SK-N-SH (cell line): ENCODE data around the gene IWS1. TPM values are rescaled to one million over a fixed set of nuclear protein-coding genes. Genes with fewer than 3 reads are reported as not detected.

Experiments
- CTCF ChIA-PET: fragments of 300-600, 350-600 bp; formaldehyde crosslinking; extraction: SDS; loops from one replicate; lab custom pipeline; 2021; lab: Yijun Ruan, JAX
- POLR2A ChIA-PET: fragments of 350-600 bp; sonication (Branson Sonifier 250); formaldehyde crosslinking; extraction: SDS; loops from one replicate; lab custom pipeline; 2020; ENCODE audit warnings: antibody characterized with exemption, inconsistent platforms; lab: Yijun Ruan, JAX
- DNase-seq: peaks from one replicate; pipeline ENCODE4 v3.0.0; 2012
- H2AFZ ChIP-seq: fragments of 200-600 bp; sonication (generic); 2 replicates; pipeline ENCODE4 v1.8.1; 2016; ENCODE audit warnings: antibody characterized with exemption, mild to moderate bottlenecking, low read depth
- H3F3A ChIP-seq: fragments of 200-600 bp; sonication (generic); replicated peaks from 2 replicates; pipeline ENCODE3; 2016; ENCODE audit warnings: antibody characterized with exemption, mild to moderate bottlenecking; ENCODE audit not compliant: insufficient read depth
- H3K27ac ChIP-seq, 2 experiments: fragments of 200-500 bp in 1 of 2; fragments of 200-600 bp in 1 of 2; sonication (Bioruptor generic) in 1 of 2; sonication (generic), shearing (Covaris generic) in 1 of 2; 2 replicates each; pipeline versions ENCODE4 v1.5.1 to v1.6.1; 2014 to 2016; ENCODE audit warnings: low read depth in 2 of 2, inconsistent platforms in 1 of 2, low read length in 1 of 2, mild to moderate bottlenecking in 1 of 2, mixed read lengths in 1 of 2
- H3K27me3 ChIP-seq: fragments of 200-600 bp; sonication (generic), shearing (Covaris generic); 2 replicates; pipeline ENCODE4 v1.6.1; 2016; ENCODE audit warnings: mixed run types; ENCODE audit not compliant: insufficient read depth
- H3K36me3 ChIP-seq, 2 experiments: fragments of 200-500 bp in 1 of 2; fragments of 200-600 bp in 1 of 2; sonication (Bioruptor generic) in 1 of 2; sonication (generic) in 1 of 2; replicated peaks in 1 of 2; 2 replicates each; pipeline versions ENCODE3 to v1.5.1; 2014 to 2016; ENCODE audit warnings: low read length in 1 of 2, mild to moderate bottlenecking in 1 of 2; ENCODE audit not compliant: insufficient read depth in 2 of 2, control insufficient read depth in 1 of 2
- H3K4me1 ChIP-seq, 2 experiments: fragments of 200-500 bp in 1 of 2; fragments of 200-600 bp in 1 of 2; sonication (Bioruptor generic) in 1 of 2; sonication (generic), shearing (Covaris generic) in 1 of 2; 2 replicates each; pipeline versions ENCODE4 v1.5.1 to v1.6.1; 2014 to 2016; ENCODE audit warnings: low read depth in 1 of 2, low read length in 1 of 2, mixed run types in 1 of 2; ENCODE audit not compliant: insufficient read depth in 2 of 2, control insufficient read depth in 1 of 2
- H3K4me2 ChIP-seq: fragments of 200-600 bp; sonication (generic), shearing (Covaris generic); 2 replicates; pipeline ENCODE4 v1.6.1; 2017; ENCODE audit warnings: mixed run types
- H3K4me3 ChIP-seq, 2 experiments: fragments of 200-500 bp in 1 of 2; fragments of 200-600 bp in 1 of 2; sonication (Bioruptor generic) in 1 of 2; sonication (generic), shearing (Covaris generic) in 1 of 2; 2 replicates each; pipeline versions ENCODE4 v1.5.1 to v1.8.1; 2014 to 2016; ENCODE audit warnings: low read depth in 2 of 2, inconsistent platforms in 1 of 2, low read length in 1 of 2, mild to moderate bottlenecking in 1 of 2, mixed read lengths in 1 of 2, moderate library complexity in 1 of 2
- H3K79me2 ChIP-seq: fragments of 200-600 bp; sonication (generic); 2 replicates; pipeline ENCODE4 v1.8.1; 2017; ENCODE audit warnings: mild to moderate bottlenecking; ENCODE audit not compliant: insufficient read depth
- H3K9ac ChIP-seq: fragments of 200-600 bp; sonication (generic); 2 replicates; pipeline ENCODE4 v1.6.1; 2017; ENCODE audit warnings: mixed run types
- H3K9me2 ChIP-seq: fragments of 200-600 bp; sonication (generic); 2 replicates; pipeline ENCODE4 v1.6.1; 2017; ENCODE audit warnings: mixed run types
- H3K9me3 ChIP-seq: fragments of 200-600 bp; sonication (generic); 2 replicates; pipeline ENCODE4 v1.6.1; 2017; ENCODE audit warnings: mixed run types, mild to moderate bottlenecking, moderate library complexity
- H4K20me1 ChIP-seq: fragments of 200-600 bp; sonication (generic); 2 replicates; pipeline ENCODE4 v1.6.1; 2017; ENCODE audit warnings: mild to moderate bottlenecking, mixed run types; ENCODE audit not compliant: insufficient read depth
- ELF1 ChIP-seq: IDR thresholded peaks from 2 replicates; pipeline ENCODE4 v1.4.0; 2012
- FOSL2 ChIP-seq: IDR thresholded peaks from 2 replicates; pipeline ENCODE4 v1.4.0; 2012; ENCODE audit warnings: low read depth, mild to moderate bottlenecking, moderate library complexity, borderline replicate concordance
- FOXJ3 ChIP-seq: sonication (generic); formaldehyde crosslinking; IDR thresholded peaks from 2 replicates; pipeline ENCODE4 v1.5.1; 2020; ENCODE audit warnings: mild to moderate bottlenecking, missing genetic modification reagents
- FOXM1 ChIP-seq: IDR thresholded peaks from 2 replicates; pipeline ENCODE4 v1.4.0; 2012; ENCODE audit warnings: low read depth, mild to moderate bottlenecking
- GATA2 ChIP-seq: sonication (generic); formaldehyde crosslinking; IDR thresholded peaks from 2 replicates; pipeline ENCODE4 v1.5.0; 2020; ENCODE audit warnings: mild to moderate bottlenecking, missing genetic modification reagents
- NFIC ChIP-seq: IDR thresholded peaks from 2 replicates; pipeline ENCODE4 v1.4.0; 2012; ENCODE audit warnings: borderline replicate concordance
- NRF1 ChIP-seq: IDR thresholded peaks from 2 replicates; pipeline ENCODE4 v1.6.1; 2012; ENCODE audit warnings: low read depth, mild to moderate bottlenecking, low read length
- RCOR1 ChIP-seq: fragments of 150-350 bp; IDR thresholded peaks from 2 replicates; pipeline ENCODE4 v1.6.1; 2017; ENCODE audit warnings: antibody characterized with exemption, low read length
- RFX5 ChIP-seq: IDR thresholded peaks from 2 replicates; pipeline ENCODE4 v1.6.1; 2012; ENCODE audit warnings: mild to moderate bottlenecking, improper control_type of control experiment, low read length
- RXRA ChIP-seq: IDR thresholded peaks from 2 replicates; pipeline ENCODE4 v1.4.0; 2012; ENCODE audit warnings: low read depth, mild to moderate bottlenecking, borderline replicate concordance
- TEAD4 ChIP-seq: IDR thresholded peaks from 2 replicates; pipeline ENCODE4 v1.4.0; 2012; ENCODE audit warnings: mild to moderate bottlenecking, borderline replicate concordance; ENCODE audit not compliant: insufficient read depth
- YY1 ChIP-seq: IDR thresholded peaks from 2 replicates; pipeline ENCODE4 v1.4.0; 2012; ENCODE audit warnings: low read depth, mild to moderate bottlenecking
- WGBS: methylation state at CpG from one replicate; pipeline ENCODE4 v1.1.6; 2017; ENCODE audit warnings: low lambda C conversion rate; 5-methylcytosine and 5-hydroxymethylcytosine counted together
- polyA plus RNA-seq, 3 experiments: library from polyadenylated mRNA; depleted of rRNA; stranded (reverse); fragments of >200 nt; gene quantifications; 2 replicates each; pipeline ENCODE4 v1.2.3, GENCODE V29; 2012
- TF ChIP-seq, protein P1 (sequence below): IDR thresholded peaks from 2 replicates; pipeline ENCODE4 v1.4.0; 2012; ENCODE audit warnings: low read depth, borderline replicate concordance
- TF ChIP-seq, protein P2 (sequence below): IDR thresholded peaks from 2 replicates; pipeline ENCODE4 v1.4.0; 2012; ENCODE audit warnings: low read depth, borderline replicate concordance
- TF ChIP-seq, protein P3 (sequence below): fragments of 150-350 bp; IDR thresholded peaks from 2 replicates; pipeline ENCODE4 v1.6.1; 2016; ENCODE audit warnings: mild to moderate bottlenecking, low read depth, low read length
- TF ChIP-seq, protein P4 (sequence below): IDR thresholded peaks from 2 replicates; pipeline ENCODE4 v1.4.0; 2012; ENCODE audit warnings: low read depth
- TF ChIP-seq, protein P5 (sequence below): IDR thresholded peaks from 2 replicates; pipeline ENCODE4; 2012
- TF ChIP-seq, protein P6 (sequence below): IDR thresholded peaks from 2 replicates; pipeline ENCODE4 v1.6.1; 2012; ENCODE audit warnings: mild to moderate bottlenecking, low read depth, low read length, moderate library complexity

The IWS1 gene
- polyA plus RNA-seq, 1 of the 3 experiments (the other 2 are of a cell fraction), result 24.6 TPM

DNA sequence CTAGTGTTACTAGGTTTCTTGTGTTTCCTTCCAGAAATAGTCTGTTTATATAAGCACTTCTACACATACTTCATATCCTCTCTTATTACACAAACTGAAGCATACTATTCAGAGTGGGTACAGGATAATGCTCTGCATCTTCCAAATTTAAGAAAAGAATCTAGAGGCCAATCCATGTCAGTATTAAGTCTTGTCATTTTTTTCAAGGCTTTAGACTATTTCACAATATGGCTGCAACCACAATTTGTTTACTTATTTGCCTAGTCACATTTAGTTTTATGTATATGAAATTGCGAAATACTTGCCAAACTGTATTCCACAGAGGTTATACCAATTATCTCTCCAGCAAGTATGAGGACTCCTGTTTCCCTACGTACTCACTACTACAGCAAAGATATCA lies 27.9 kb downstream of the IWS1 start:
- no peak overlapping the region for H2AFZ ChIP-seq
- no peak overlapping the region for H3K9ac ChIP-seq
- H3F3A ChIP-seq, result peaks cover 4% of the 10 kb centered on the region
- no peak for TF ChIP-seq ELF1
- no peak for TF ChIP-seq NRF1
- TF ChIP-seq FOSL2, result no peak
- TF ChIP-seq, protein P1, sequence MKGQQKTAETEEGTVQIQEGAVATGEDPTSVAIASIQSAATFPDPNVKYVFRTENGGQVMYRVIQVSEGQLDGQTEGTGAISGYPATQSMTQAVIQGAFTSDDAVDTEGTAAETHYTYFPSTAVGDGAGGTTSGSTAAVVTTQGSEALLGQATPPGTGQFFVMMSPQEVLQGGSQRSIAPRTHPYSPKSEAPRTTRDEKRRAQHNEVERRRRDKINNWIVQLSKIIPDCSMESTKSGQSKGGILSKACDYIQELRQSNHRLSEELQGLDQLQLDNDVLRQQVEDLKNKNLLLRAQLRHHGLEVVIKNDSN, result no peak
- TF ChIP-seq, protein P2, sequence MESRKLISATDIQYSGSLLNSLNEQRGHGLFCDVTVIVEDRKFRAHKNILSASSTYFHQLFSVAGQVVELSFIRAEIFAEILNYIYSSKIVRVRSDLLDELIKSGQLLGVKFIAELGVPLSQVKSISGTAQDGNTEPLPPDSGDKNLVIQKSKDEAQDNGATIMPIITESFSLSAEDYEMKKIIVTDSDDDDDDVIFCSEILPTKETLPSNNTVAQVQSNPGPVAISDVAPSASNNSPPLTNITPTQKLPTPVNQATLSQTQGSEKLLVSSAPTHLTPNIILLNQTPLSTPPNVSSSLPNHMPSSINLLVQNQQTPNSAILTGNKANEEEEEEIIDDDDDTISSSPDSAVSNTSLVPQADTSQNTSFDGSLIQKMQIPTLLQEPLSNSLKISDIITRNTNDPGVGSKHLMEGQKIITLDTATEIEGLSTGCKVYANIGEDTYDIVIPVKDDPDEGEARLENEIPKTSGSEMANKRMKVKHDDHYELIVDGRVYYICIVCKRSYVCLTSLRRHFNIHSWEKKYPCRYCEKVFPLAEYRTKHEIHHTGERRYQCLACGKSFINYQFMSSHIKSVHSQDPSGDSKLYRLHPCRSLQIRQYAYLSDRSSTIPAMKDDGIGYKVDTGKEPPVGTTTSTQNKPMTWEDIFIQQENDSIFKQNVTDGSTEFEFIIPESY, result no peak
- TF ChIP-seq, protein P3, sequence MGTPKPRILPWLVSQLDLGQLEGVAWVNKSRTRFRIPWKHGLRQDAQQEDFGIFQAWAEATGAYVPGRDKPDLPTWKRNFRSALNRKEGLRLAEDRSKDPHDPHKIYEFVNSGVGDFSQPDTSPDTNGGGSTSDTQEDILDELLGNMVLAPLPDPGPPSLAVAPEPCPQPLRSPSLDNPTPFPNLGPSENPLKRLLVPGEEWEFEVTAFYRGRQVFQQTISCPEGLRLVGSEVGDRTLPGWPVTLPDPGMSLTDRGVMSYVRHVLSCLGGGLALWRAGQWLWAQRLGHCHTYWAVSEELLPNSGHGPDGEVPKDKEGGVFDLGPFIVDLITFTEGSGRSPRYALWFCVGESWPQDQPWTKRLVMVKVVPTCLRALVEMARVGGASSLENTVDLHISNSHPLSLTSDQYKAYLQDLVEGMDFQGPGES, result no peak
- peaks cover 11% of the 10 kb centered on the region for H3K79me2 ChIP-seq
- H3K36me3 ChIP-seq, result peaks cover 84 to 89% of the 10 kb centered on the region in 2 experiments
- no peak for DNase-seq
- H4K20me1 ChIP-seq, result no peaks in the 10 kb centered on the region
- no peak overlapping the region for H3K4me2 ChIP-seq
- WGBS, result 88% methylated on average over 2 of the region's 2 CpGs
- no peaks in the 10 kb centered on the region for H3K27me3 ChIP-seq
- no peak overlapping the region for H3K27ac ChIP-seq
- CTCF ChIA-PET, result no interaction called here
- H3K9me2 ChIP-seq, result no peaks in the 10 kb centered on the region
- no peaks in the 10 kb centered on the region for H3K4me1 ChIP-seq
- POLR2A ChIA-PET, result no interaction called here
- H3K9me3 ChIP-seq, result no peaks in the 10 kb centered on the region; the same call in 1 of the 2 replicates
- no peak overlapping the region for H3K4me3 ChIP-seq

DNA sequence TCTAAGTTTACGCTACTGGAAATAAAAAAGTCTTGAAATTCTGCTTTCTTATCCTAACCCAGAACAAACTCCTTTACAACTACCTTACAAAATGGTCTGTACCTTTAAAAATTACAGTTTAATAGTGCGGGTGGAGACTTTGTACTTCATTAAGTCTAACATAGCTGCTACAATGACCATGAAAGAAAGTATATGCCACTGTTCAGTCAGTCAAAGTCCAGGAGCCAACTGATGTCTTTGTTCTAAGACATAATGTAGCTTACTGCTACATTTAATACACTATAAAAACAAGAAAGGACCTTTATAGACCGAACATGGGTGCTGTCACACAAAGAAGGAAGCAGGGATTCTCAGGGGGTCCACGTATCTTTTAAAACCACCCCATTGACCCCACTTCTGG lies 36.0 kb downstream of the IWS1 start:
- H3K4me3 ChIP-seq, result no peak overlapping the region
- H3K4me2 ChIP-seq, result no peak overlapping the region
- H3K9ac ChIP-seq, result no peak overlapping the region
- no peak overlapping the region for H2AFZ ChIP-seq
- no peak for DNase-seq
- no peaks in the 10 kb centered on the region for H3F3A ChIP-seq
- H3K9me3 ChIP-seq, result no peaks in the 10 kb centered on the region
- POLR2A ChIA-PET, result interaction anchor here (0.6 kb wide), 1 partner anchor 455 kb away, joined by 3 read pairs; no protein-coding TSS in a partner anchor
- no peaks in the 10 kb centered on the region for H3K4me1 ChIP-seq
- H4K20me1 ChIP-seq, result no peaks in the 10 kb centered on the region
- H3K9me2 ChIP-seq, result no peaks in the 10 kb centered on the region
- H3K27ac ChIP-seq, result no peak overlapping the region
- 96% methylated on average over 4 of the region's 4 CpGs for WGBS
- peaks cover 85 to 92% of the 10 kb centered on the region in 2 experiments for H3K36me3 ChIP-seq
- H3K79me2 ChIP-seq, result no peaks in the 10 kb centered on the region; the same call in 1 of the 2 replicates
- H3K27me3 ChIP-seq, result no peaks in the 10 kb centered on the region
- CTCF ChIA-PET, result interaction anchor here (1.3 to 1.7 kb wide), 3 partner anchors 11 to 293 kb away, joined by 3 to 8 read pairs (median 4); no protein-coding TSS in a partner anchor
- no peak for TF ChIP-seq RXRA
- no peak for TF ChIP-seq TEAD4
- TF ChIP-seq GATA2 (CRISPR knock-in tag), result no peak
- TF ChIP-seq, protein P4, sequence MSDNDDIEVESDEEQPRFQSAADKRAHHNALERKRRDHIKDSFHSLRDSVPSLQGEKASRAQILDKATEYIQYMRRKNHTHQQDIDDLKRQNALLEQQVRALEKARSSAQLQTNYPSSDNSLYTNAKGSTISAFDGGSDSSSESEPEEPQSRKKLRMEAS, result no peak
- no peak for TF ChIP-seq FOXJ3 (CRISPR knock-in tag)
- TF ChIP-seq, protein P5, sequence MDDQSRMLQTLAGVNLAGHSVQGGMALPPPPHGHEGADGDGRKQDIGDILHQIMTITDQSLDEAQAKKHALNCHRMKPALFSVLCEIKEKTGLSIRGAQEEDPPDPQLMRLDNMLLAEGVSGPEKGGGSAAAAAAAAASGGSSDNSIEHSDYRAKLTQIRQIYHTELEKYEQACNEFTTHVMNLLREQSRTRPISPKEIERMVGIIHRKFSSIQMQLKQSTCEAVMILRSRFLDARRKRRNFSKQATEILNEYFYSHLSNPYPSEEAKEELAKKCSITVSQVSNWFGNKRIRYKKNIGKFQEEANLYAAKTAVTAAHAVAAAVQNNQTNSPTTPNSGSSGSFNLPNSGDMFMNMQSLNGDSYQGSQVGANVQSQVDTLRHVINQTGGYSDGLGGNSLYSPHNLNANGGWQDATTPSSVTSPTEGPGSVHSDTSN, result no peak
- TF ChIP-seq NFIC, result no peak
- TF ChIP-seq YY1, result no peak
- TF ChIP-seq, protein P3, result no peak
- no peak for TF ChIP-seq FOXM1
- no peak for TF ChIP-seq RCOR1
- TF ChIP-seq FOSL2, result no peak
- TF ChIP-seq RFX5, result no peak
- TF ChIP-seq, protein P6, sequence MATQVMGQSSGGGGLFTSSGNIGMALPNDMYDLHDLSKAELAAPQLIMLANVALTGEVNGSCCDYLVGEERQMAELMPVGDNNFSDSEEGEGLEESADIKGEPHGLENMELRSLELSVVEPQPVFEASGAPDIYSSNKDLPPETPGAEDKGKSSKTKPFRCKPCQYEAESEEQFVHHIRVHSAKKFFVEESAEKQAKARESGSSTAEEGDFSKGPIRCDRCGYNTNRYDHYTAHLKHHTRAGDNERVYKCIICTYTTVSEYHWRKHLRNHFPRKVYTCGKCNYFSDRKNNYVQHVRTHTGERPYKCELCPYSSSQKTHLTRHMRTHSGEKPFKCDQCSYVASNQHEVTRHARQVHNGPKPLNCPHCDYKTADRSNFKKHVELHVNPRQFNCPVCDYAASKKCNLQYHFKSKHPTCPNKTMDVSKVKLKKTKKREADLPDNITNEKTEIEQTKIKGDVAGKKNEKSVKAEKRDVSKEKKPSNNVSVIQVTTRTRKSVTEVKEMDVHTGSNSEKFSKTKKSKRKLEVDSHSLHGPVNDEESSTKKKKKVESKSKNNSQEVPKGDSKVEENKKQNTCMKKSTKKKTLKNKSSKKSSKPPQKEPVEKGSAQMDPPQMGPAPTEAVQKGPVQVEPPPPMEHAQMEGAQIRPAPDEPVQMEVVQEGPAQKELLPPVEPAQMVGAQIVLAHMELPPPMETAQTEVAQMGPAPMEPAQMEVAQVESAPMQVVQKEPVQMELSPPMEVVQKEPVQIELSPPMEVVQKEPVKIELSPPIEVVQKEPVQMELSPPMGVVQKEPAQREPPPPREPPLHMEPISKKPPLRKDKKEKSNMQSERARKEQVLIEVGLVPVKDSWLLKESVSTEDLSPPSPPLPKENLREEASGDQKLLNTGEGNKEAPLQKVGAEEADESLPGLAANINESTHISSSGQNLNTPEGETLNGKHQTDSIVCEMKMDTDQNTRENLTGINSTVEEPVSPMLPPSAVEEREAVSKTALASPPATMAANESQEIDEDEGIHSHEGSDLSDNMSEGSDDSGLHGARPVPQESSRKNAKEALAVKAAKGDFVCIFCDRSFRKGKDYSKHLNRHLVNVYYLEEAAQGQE, result no peak
